ENCODE data around the gene MT1E. TPM values are rescaled to one million over a fixed set of nuclear protein-coding genes. Genes with fewer than 3 reads are reported as not detected.

The MT1E gene
- total and polyA plus RNA-seq, 3 donors from 2014 or later, result 10.5 to 55.4 (median 22.4) TPM

GRCh38 chr16:56611281-56611833, 14.2 kb upstream of the MT1E start:
- TF ChIP-seq POLR2A (IDR thresholded peaks at IDR 0.05) (no peak), CTCF (IDR thresholded peaks at IDR 0.05) (no peak)
- intact Hi-C loops (cut with DNase I; ENCODE audit: low total_unique reads), result no loop called here
- Histone ChIP-seq H3K4me1 (peaks cover 38% of the 10 kb centered on the region), H3K27me3 (no peaks in the 10 kb centered on the region), H3K27ac (peak overlapping the region; percentile 68), H3K36me3 (ENCODE audit: low read depth, missing control alignments) (no peaks in the 10 kb centered on the region), H3K4me3 (no peak overlapping the region), H3K9me3 (no peaks in the 10 kb centered on the region)
- 63 to 72% methylated on average over 2 of the region's 2 CpGs for WGBS, 2 donors
- peak; percentile 51 for DNase-seq

- Histone ChIP-seq H3K9me3 (no peaks in the 10 kb centered on the region), H3K36me3 (ENCODE audit: low read depth, missing control alignments) (no peaks in the 10 kb centered on the region), H3K27me3 (no peaks in the 10 kb centered on the region), H3K27ac (no peak overlapping the region), H3K4me1 (peaks cover 24% of the 10 kb centered on the region), H3K4me3 (no peak overlapping the region)
- intact Hi-C loops (cut with DNase I; ENCODE audit: low total_unique reads), result no loop called here
- no peak for TF ChIP-seq POLR2A (IDR thresholded peaks at IDR 0.05)
- DNase-seq, result no peak
These were observed 11.9 kb upstream of the MT1E start for GRCh38 chr16:56613706-56614105.

- Histone ChIP-seq H3K27me3 (no peaks in the 10 kb centered on the region), H3K27ac (no peak overlapping the region), H3K4me1 (peaks cover 16% of the 10 kb centered on the region), H3K4me3 (no peak overlapping the region), H3K9me3 (no peaks in the 10 kb centered on the region), H3K36me3 (ENCODE audit: low read depth, missing control alignments) (no peaks in the 10 kb centered on the region)
- no peak for TF ChIP-seq POLR2A (IDR thresholded peaks at IDR 0.05)
- TF ChIP-seq CTCF (IDR thresholded peaks at IDR 0.05), result no peak
- intact Hi-C loops (cut with DNase I; ENCODE audit: low total_unique reads), result no loop called here
- no peak for DNase-seq
These were observed 11.0 kb upstream of the MT1E start for GRCh38 chr16:56614549-56614991.

- Histone ChIP-seq H3K27ac (no peak overlapping the region), H3K4me3 (no peak overlapping the region), H3K27me3 (no peaks in the 10 kb centered on the region), H3K9me3 (no peaks in the 10 kb centered on the region), H3K4me1 (peaks cover 9% of the 10 kb centered on the region), H3K36me3 (ENCODE audit: low read depth, missing control alignments) (no peaks in the 10 kb centered on the region)
- no peak for TF ChIP-seq CTCF (IDR thresholded peaks at IDR 0.05)
- TF ChIP-seq POLR2A (IDR thresholded peaks at IDR 0.05), result no peak
- WGBS, 2 donors, result 93 to 98% methylated on average over 3 of the region's 3 CpGs
- intact Hi-C loops (cut with DNase I; ENCODE audit: low total_unique reads), result no loop called here
- DNase-seq, result no peak
These were observed 10.2 kb upstream of the MT1E start for GRCh38 chr16:56615353-56615752.

GRCh38 chr16:56616608-56617211, 8.9 kb upstream of the MT1E start:
- no peaks in the 10 kb centered on the region for H3K9me3 ChIP-seq
- H3K36me3 ChIP-seq (ENCODE audit: low read depth, missing control alignments), result no peaks in the 10 kb centered on the region
- H3K27ac ChIP-seq, result no peak overlapping the region
- no peak for DNase-seq
- intact Hi-C loops (cut with DNase I; ENCODE audit: low total_unique reads), result no loop called here
- H3K4me1 ChIP-seq, result peaks cover 6% of the 10 kb centered on the region
- H3K27me3 ChIP-seq, result no peaks in the 10 kb centered on the region
- TF ChIP-seq CTCF (IDR thresholded peaks at IDR 0.05), result no peak
- no peak for TF ChIP-seq POLR2A (IDR thresholded peaks at IDR 0.05)
- H3K4me3 ChIP-seq, result peak overlapping the region; percentile 7 to 51
- WGBS, 2 donors, result 46 to 50% methylated on average over 21 to 22 of the region's 23 CpGs

Measured in testis (tissue), 3 donors.